Esophagus squamous epithelium (tissue), 5 donors: ENCODE results near the gene FURIN. TPM values are rescaled to one million over a fixed set of nuclear protein-coding genes. Genes with fewer than 3 reads are reported as not detected.

Experiments used
- DNase-seq: peaks from one replicate; lab custom pipeline; 2025; lab: John Stamatoyannopoulos, UW
- H3K27ac ChIP-seq, 4 donors: fragments of 200-600 bp; sonication (generic); one replicate each; pipeline ENCODE4 v1.5.1; 2016 to 2019; ENCODE audit warnings: mild to moderate bottlenecking in 1 of 4
- H3K27me3 ChIP-seq, 4 donors: fragments of 200-600 bp; sonication (generic); 1 replicate in 3 of 4; 2 replicates in 1 of 4; pipeline versions ENCODE4 v1.5.1 to v1.6.0; 2017 to 2021; ENCODE audit warnings: antibody characterized with exemption in 1 of 4
- H3K36me3 ChIP-seq, 3 donors: fragments of 200-600 bp; sonication (generic); one replicate each; pipeline ENCODE4 v1.5.1; 2016 to 2019
- H3K4me1 ChIP-seq, 3 donors: fragments of 200-600 bp; sonication (generic); one replicate each; pipeline ENCODE4 v1.5.1; 2017 to 2019
- H3K4me3 ChIP-seq, 4 donors: fragments of 200-600 bp; sonication (generic); 1 replicate in 3 of 4; 2 replicates in 1 of 4; pipeline ENCODE4 v1.5.1; 2016 to 2019; ENCODE audit warnings: mild to moderate bottlenecking in 2 of 4, moderate library complexity in 1 of 4
- H3K9me3 ChIP-seq, 3 donors: fragments of 200-600 bp; sonication (generic); one replicate each; pipeline ENCODE4 v1.5.1; 2016 to 2019
- POLR2A ChIP-seq, 4 donors: fragments of 450-650 bp; IDR thresholded peaks; one replicate each; pipeline ENCODE4 v1.6.1; 2017; ENCODE audit warnings: antibody characterized with exemption in 4 of 4, mild to moderate bottlenecking in 4 of 4, moderate library complexity in 3 of 4
- WGBS, 2 donors: methylation state at CpG; one replicate each; pipeline ENCODE4 v1.1.5; 2018; 5-methylcytosine and 5-hydroxymethylcytosine counted together
- intact Hi-C: fragments of 100-400 bp; cut with DNase I; formaldehyde crosslinking; loops from one replicate; pipeline ENCODE4 v1.15.0; 2022
- total RNA-seq, 4 donors: library from RNA; depleted of rRNA; stranded (reverse); fragments of >200 nt; gene quantifications; one replicate each; pipeline ENCODE4 v1.1.0, GENCODE V29; 2016
- TF ChIP-seq, protein P1 (sequence below), 6 experiments: fragments of 450-650 bp in 4 of 6; fragments of 200-600 bp in 2 of 6; sonication (generic) in 2 of 6; IDR thresholded peaks; one replicate each; pipeline ENCODE4 v1.5.1; 2016 to 2019; ENCODE audit warnings: antibody characterized with exemption in 6 of 6, mild to moderate bottlenecking in 4 of 6, moderate library complexity in 4 of 6
- donor health status: DM: yes; HTN: yes; CAD: no.

Gene FURIN
- total RNA-seq = 10 to 100 TPM; 27.7 to 43.3 (median 38.5) TPM

DNA sequence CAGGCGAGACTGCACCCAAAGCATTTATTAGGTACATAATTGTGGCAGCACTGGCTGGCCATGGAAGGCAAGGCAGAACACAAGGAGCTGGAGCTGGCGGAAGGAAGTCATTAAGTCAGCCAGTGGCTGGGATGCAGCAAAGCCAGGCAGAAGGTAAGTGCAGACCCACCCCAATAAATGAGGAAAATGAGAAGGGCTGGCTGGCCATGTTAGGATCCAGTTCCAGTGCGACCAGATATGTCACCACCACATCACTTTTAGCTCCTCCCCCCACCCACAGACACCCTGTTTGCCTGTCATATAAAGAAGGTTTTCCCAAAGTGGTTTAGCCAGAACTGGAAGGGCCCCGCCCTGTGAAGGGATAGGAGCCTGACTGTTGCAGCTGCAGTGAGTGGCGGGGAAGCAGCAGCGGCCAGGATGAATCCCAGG, at the start of gene FURIN:
TSS of gene FURIN (plus strand) at position 328 of the 429 bp plus-strand sequence. CDS start 7,153 bp downstream, outside the sequence.
- TF ChIP-seq POLR2A (IDR thresholded peaks at IDR 0.05) = peak in 1 of 4 donors; percentile 37
- TF ChIP-seq, protein P1, sequence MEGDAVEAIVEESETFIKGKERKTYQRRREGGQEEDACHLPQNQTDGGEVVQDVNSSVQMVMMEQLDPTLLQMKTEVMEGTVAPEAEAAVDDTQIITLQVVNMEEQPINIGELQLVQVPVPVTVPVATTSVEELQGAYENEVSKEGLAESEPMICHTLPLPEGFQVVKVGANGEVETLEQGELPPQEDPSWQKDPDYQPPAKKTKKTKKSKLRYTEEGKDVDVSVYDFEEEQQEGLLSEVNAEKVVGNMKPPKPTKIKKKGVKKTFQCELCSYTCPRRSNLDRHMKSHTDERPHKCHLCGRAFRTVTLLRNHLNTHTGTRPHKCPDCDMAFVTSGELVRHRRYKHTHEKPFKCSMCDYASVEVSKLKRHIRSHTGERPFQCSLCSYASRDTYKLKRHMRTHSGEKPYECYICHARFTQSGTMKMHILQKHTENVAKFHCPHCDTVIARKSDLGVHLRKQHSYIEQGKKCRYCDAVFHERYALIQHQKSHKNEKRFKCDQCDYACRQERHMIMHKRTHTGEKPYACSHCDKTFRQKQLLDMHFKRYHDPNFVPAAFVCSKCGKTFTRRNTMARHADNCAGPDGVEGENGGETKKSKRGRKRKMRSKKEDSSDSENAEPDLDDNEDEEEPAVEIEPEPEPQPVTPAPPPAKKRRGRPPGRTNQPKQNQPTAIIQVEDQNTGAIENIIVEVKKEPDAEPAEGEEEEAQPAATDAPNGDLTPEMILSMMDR (IDR thresholded peaks at IDR 0.05) = no peak
- no peaks in the 10 kb centered on the region for H3K9me3 ChIP-seq
- 41 to 68% methylated on average over 6 of the region's 6 CpGs for WGBS, 2 donors
- H3K36me3 ChIP-seq = no peaks in the 10 kb centered on the region
- no peak for DNase-seq
- no peak within 1 kb of the TSS for H3K4me3 ChIP-seq
- peak within 1 kb of the TSS; percentile 87 to 97 (median 96) for H3K27ac ChIP-seq
- H3K4me1 ChIP-seq = peaks cover 46 to 89% (median 66%) of the 10 kb centered on the region in 3 donors
- intact Hi-C loops = no loop called here
- H3K27me3 ChIP-seq = no peaks in the 10 kb centered on the region

DNA sequence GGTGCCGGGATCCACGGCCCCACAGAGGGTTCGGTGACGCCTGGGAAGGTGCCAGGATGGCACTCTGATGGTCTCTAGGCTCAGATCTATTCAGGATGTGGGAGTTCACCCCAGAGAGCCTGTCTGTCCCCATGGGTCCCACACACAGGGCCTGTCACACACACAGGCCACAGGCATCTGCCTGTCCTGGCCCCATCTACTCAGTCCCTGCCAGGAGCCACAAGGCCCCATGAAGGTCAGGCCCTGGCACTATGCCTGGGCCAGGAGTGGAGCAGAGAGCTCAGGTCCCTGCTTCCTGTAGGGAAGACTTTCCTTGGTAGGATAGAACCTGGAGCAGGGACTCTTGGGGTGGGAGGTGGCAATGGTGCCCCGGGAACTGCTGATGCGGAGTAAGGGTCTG, 49.0 kb upstream of the FURIN start:
- no peaks in the 10 kb centered on the region for H3K36me3 ChIP-seq
- no peak for DNase-seq
- WGBS, 2 donors = 88% methylated on average over 4 of the region's 6 CpGs; no CpG with 5 or more reads in 1 of the 2 donors
- intact Hi-C loops = no loop called here
- TF ChIP-seq POLR2A (IDR thresholded peaks at IDR 0.05) = no peak
- no peaks in the 10 kb centered on the region for H3K27me3 ChIP-seq
- no peaks in the 10 kb centered on the region for H3K9me3 ChIP-seq
- H3K4me3 ChIP-seq = no peak overlapping the region
- peaks cover 0 to 7% (median 7%) of the 10 kb centered on the region in 3 donors for H3K4me1 ChIP-seq
- H3K27ac ChIP-seq = no peak overlapping the region

DNA sequence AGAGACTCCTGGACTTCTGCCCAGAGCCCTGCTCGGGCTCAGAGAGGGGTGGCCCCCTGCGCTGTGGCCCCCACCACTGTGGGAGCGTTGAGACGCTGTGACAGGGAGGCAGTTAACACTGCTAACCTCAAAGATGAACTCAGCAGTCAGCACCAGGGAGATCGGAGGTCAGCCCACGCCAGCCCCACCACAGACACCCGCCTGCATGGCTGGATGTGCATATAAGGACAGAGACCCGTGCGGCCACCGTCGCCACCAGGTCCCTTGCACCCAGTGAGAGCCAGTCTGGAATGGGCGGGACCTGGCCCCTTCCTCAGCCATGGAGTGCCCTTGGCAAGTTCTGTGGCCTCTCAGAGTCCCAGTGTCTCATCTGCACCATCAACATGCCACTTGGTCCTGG, 48.5 kb upstream of the FURIN start:
- no peaks in the 10 kb centered on the region for H3K36me3 ChIP-seq
- no peak overlapping the region for H3K27ac ChIP-seq
- DNase-seq = no peak
- no peaks in the 10 kb centered on the region for H3K27me3 ChIP-seq
- peaks cover 0 to 7% (median 5%) of the 10 kb centered on the region in 3 donors for H3K4me1 ChIP-seq
- intact Hi-C loops = no loop called here
- WGBS, 2 donors = 95 to 100% methylated on average over 1 to 4 of the region's 12 CpGs
- no peak overlapping the region for H3K4me3 ChIP-seq
- no peak for TF ChIP-seq POLR2A (IDR thresholded peaks at IDR 0.05)
- TF ChIP-seq, protein P1 (IDR thresholded peaks at IDR 0.05) = no peak
- H3K9me3 ChIP-seq = no peaks in the 10 kb centered on the region

DNA sequence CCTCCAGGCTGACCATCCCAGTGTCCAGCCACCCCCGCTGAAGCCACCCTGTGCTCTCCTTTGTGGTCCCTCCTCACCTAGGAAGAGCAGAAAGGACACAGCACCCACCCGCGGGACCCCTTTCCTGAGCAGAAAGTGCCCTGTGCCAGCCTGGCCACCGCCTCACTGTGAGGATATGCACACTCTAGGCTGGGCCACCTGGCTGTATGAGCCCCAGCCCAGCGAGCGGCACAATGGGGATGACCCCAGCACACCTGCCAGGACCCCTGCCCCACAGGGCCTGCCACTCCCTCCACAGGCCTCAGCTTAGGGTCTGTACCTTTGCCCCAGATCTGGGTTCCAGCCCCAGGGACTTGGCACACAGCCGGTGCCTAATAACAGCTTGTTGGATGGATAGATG, 47.9 kb upstream of the FURIN start:
- Histone ChIP-seq H3K9me3 (no peaks in the 10 kb centered on the region), H3K4me3 (no peak overlapping the region), H3K27me3 (no peaks in the 10 kb centered on the region), H3K27ac (no peak overlapping the region), H3K4me1 (peaks cover 0 to 7% (median 5%) of the 10 kb centered on the region in 3 donors), H3K36me3 (no peaks in the 10 kb centered on the region)
- no peak for DNase-seq
- TF ChIP-seq POLR2A (IDR thresholded peaks at IDR 0.05) = no peak
- TF ChIP-seq, protein P1 (IDR thresholded peaks at IDR 0.05) = no peak
- intact Hi-C loops = no loop called here
- no CpG with 5 or more reads among the region's 7 CpGs for WGBS, 2 donors

DNA sequence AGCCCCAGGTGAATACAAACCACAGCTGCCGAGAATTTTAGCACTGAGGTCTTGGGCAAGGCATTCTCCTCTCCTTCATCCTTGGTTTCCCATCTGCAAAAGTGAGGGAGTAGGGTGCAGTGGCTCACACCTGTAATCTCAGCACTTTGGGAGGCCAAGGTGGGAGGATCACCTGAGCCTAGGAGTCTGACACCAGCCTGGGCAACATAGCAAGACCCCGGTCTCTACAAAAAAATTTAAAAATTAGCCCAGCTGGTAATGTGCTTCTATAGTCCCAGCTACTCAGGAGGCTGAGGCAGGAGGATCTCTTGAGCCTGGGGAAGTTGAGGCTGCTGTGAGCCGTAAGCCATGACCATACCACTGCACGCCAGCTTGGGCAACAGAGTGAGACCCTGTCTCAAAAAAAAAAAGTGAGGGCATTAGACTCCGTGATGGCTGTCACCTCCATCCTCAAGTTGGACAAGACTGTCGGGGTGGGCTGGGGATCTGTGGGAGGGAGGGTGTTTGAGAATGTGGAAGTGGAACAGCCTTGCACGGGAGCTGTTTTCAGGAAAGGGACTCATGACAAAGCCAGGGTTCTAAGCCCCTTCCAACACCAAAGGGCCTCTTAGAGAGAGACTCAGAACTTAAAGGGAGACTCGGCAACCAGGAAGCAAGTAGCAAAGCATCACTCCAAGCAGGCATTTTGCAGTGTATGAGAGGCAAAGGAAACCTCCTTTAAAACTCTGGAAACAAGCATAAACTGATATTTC, 46.0 kb upstream of the FURIN start:
- Histone ChIP-seq H3K4me3 (no peak overlapping the region), H3K27ac (no peak overlapping the region), H3K4me1 (peaks cover 0 to 7% (median 5%) of the 10 kb centered on the region in 3 donors), H3K36me3 (no peaks in the 10 kb centered on the region), H3K9me3 (no peaks in the 10 kb centered on the region), H3K27me3 (no peaks in the 10 kb centered on the region)
- TF ChIP-seq, protein P1 (IDR thresholded peaks at IDR 0.05) = no peak
- TF ChIP-seq POLR2A (IDR thresholded peaks at IDR 0.05) = no peak
- DNase-seq = no peak
- 79 to 88% methylated on average over 7 of the region's 8 CpGs for WGBS, 2 donors
- intact Hi-C loops = no loop called here
